ENCODE results near the gene FAR1.
A peak's percentile ranks its signal among the peaks of the same experiment; 100 is the strongest.
"Not testable (repeated sequence)": the region's sequence is repeated elsewhere in the genome, so short reads cannot be mapped to it uniquely, and the experiment has no call there.

The FAR1 gene, protein sequence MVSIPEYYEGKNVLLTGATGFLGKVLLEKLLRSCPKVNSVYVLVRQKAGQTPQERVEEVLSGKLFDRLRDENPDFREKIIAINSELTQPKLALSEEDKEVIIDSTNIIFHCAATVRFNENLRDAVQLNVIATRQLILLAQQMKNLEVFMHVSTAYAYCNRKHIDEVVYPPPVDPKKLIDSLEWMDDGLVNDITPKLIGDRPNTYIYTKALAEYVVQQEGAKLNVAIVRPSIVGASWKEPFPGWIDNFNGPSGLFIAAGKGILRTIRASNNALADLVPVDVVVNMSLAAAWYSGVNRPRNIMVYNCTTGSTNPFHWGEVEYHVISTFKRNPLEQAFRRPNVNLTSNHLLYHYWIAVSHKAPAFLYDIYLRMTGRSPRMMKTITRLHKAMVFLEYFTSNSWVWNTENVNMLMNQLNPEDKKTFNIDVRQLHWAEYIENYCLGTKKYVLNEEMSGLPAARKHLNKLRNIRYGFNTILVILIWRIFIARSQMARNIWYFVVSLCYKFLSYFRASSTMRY

DNA sequence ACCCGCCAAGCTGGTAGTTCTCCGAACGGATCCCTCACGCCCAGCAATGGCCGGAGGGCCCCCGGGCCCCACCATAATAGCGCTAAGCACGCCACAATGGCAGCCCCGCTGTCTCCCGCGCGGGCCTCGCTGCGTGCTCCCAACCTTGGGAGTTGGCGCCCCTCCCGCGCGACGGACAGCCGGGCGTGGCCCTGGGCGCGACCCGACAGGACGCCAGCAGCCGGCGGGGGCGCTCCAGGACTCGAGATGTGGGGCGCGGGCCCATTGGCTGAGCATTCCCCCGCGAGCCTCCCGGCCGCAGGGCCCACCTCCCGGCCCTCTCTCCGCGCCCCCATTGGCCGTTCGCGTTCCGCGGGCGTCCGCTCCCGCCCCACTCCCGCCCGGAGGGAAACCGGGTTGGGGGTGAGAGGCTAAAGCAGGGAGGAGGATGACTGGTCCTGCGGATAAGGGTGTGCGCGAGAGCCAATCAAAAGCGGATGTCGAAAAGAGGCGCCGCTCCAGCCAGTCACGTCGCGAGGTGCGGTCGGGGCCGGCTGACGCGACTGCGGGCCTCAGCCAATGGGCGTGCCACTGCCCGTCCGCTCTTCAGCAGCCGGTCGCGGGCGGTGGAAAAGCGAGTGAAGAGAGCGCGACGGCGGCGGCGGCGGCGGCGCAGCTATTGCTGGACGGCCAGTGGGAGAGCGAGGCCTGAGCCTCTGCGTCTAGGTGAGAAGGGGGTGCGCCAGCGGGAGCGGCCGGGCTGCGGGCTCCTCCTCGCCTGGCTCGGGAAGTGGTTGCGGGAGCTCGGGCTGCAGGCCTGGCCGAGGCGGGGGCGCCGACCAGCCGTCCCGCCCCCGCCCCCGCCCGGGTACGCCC, at the start of gene FAR1:
Gene FAR1 (plus strand): TSS at position 567 of the 855 bp plus-strand sequence. CDS start 26,098 bp downstream, outside the sequence.
- DNase-seq, result peak; percentile 95 to 97 (median 96)

DNA sequence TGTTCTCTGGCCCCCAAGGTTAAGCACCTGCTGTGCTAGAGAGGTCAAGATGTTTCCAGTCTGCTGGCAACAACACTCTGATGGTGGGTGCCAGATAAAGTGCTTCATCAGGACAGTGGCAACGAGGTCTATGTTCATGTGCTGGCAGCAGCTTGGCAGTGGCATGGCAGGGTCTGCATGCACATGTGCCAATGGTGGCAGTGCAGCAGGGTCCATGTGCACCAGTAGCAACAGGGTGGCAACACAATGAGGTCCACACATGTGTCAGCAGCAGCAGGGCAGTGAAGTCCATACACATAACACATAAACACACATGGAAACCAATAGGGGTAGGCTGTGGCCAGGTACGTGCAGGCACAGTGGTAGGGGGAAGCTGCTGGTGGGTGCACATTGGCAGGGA, 48.4 kb upstream of the FAR1 start:
- DNase-seq, result no peak

DNA sequence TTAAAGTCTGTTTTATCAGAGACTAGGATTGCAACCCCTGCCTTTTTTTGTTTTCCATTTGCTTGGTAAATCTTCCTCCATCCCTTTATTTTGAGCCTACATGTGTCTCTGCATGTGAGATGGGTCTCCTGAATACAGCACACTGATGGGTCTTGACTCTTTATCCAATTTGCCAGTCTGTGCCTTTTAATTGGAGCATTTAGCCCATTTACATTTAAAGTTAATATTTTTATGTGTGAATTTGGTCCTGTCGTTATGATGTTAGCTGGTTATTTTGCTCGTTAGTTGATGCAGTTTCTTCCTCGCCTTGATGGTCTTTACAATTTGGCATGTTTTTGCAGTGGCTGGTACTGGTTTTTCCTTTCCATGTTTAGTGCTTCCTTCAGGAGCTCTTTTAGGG, 41.6 kb upstream of the FAR1 start:
- not testable (repeated sequence) for DNase-seq

DNA sequence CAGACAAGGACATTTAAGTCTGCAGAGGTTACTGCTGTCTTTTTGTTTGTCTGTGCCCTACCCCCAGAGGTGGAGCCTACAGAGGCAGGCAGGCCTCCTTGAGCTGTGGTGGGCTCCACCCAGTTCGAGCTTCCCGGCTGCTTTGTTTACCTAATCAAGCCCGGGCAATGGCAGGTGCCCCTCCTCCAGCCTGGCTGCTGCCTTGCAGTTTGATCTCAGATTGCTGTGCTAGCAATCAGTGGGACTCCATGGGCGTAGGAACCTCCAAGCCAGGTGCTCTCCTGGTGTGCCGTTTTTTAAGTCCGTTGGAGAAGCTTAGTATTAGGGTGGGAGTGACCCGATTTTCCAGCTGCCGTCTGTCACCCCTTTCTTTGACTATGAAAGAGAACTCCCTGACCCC, 39.8 kb upstream of the FAR1 start:
- not testable (repeated sequence) for DNase-seq

DNA sequence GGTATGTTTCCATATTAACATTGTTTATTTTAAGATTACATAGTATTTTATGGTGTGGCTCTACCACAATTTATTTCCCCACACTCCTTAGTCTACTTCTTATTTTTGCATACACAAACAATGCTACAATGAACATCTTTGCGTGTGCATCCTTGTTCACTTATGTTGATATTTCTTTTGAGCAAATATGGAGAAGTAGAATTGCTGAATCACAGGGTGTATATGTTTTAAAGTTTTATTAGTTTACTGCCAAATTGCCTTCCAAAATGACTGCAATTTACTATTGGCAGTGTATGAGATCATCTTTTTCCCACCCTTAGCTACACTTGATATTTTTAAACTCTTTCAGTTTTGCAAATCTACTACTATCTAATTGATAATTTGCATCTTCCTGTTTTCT, 38.7 kb upstream of the FAR1 start:
- DNase-seq, result no peak

DNA sequence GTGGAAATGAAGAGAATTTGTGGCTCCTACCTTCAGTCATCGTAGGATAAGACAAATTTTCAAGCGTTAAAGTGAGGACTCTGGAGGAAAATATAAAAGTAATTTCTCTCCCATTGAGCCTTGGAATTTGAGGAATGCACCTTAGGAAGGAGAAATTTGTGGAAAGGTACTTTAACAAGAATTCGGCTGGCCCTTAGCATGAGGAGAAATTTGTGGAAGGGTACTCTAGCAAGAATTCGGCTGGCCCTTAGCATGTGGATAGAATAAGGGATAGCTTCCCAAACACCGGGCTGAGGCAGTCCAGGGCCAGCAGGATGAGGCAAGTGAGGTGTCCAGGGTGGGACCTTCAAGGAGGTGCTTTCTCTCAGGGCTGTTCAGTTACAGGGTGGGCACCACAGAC, 33.2 kb upstream of the FAR1 start:
- DNase-seq, result no peak

DNA sequence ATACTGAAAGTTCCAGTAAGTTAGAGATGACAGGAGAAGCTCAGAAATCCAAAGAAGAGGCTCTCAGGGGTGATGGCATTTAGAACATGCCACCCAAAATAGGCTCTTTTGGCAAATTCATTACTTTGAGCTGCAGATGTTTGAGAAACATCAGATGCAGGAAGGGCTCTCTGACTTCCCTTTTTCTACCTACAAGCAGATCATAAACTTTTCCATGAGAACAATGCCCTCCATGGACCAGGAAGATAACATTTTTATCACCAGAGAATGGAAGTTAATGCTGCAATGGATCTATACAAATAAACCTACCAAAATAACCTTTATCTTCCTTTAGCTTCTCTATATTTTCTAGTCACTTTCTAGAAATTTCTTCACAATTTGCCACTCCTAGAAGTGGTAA, 32.7 kb upstream of the FAR1 start:
- DNase-seq, result no peak

DNA sequence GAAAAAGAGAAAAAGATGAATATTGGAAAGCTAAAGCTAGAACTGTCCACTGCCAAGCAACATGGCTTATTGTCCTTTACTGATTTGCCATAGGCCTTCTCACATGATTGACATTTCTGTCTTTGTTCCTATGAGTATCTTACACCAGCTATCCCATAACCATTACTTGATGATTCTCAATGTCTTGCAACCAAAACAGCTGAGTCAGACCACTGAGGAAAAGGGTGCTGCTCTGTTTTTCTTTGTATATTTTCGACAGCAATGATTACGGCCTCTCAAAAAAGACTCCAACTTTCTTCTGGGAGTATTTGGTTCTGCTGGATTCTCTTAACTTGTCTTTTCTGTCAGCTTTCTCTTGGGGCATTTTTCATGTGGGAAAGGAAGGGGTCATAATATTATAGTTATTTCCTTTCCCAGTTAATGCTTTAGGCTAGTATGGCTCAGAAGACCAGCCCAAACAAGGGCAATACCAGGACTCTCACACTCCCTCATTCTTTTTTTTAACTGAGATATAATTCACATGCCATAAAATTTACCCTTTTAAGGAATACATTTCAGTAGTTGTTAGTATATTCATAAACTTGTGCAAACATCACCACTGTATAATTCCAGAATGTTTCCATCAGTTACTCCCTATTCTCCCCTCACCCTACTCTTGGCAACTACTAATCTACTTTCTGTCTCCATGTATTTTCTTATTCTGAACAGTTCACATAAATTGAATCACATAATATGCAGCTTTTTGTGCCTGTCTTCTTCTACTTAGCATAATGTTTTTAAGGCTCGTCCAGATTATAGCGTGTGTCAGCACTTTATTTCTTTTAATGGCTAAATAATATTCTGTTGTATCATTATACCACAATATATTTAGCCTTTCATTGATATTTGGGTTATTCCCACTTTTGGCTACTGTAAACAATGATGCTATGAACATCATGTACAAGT, 31.1 kb upstream of the FAR1 start:
- DNase-seq, result no peak

DNA sequence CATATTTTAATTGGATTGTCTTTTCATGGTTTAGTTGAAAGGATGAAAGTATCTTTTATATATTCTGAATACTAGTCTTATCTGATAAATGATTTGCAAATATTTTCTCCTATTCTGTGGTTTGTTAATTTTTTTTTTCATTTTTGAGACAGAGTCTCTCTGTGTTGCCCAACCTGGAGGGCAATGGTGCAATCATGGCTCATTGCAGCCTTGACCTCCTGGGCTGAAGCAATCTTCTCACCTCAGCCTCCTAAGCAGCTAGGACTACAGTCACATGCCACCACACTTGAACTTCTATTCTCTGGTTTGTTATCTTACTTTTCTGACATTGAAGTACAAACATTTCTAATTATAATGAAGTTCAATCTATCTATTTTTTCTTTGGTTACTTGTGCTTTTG, 30.0 kb upstream of the FAR1 start:
- no peak for DNase-seq

DNA sequence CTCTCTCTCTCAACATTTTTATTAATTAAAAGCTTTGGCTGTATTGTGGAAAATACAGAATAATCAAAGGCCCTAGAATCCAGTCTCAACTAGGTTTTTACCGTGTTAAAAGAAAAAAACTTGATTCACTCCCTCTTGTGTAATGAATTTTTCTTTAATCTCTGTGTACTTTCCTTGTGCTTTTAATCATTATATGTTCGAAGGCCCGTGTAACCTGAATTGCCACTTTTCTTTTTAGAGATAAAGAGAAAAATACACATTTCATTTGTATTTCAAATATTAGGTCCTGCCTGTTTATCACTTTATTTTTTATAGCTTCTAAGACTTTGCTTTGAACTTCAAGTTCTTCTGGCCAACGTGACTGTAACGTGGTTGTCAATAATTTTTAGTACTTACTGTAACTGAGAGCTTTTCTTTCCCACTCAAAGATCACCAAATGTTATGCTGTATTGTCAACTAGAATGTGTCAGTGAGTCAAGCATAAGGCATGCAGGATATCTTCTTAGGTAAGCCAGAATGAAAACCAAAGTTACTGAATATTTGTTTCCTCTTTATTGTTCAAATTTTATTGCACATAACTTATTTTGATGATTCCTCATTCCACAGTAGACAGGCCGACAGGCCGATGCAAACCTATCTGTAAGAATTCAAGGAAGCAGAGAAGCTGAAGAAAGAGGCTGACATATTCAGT, 23.3 kb upstream of the FAR1 start:
- DNase-seq, result no peak

DNA sequence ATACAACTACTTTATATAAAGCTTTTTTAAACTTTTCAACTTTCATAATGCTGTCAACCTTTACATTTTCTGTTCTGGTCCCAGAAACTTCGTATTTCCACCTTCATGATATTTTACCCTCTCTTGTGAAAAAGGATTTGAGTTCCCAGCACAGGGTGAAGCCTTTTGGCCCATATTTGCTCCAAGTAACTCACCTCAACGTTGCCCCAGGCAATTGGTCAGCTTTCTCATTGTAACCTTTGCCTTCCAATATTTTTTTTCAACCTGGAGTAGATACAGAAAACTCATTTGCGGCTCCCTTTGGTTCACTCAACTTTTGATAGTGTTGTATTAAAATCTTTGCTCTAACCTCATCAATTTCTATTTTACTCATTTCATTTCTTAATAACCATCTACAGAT, 21.1 kb upstream of the FAR1 start:
- no peak for DNase-seq

DNA sequence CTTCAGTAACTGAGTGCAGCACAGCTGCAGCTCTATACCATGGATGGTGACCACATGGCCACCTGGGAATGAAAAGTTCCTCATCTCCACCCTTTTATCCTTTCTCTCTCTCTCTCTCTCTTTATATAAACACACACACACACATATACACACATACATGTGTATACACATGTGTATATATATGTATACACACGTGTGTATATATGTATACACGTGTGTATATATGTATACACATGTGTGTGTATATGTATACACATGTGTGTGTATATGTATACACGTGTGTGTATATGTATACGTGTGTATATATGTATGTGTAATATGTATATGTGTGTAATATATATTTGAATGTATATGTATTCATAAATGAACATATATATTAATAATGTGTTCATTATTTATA, 18.8 kb upstream of the FAR1 start:
- DNase-seq, result no peak

DNA sequence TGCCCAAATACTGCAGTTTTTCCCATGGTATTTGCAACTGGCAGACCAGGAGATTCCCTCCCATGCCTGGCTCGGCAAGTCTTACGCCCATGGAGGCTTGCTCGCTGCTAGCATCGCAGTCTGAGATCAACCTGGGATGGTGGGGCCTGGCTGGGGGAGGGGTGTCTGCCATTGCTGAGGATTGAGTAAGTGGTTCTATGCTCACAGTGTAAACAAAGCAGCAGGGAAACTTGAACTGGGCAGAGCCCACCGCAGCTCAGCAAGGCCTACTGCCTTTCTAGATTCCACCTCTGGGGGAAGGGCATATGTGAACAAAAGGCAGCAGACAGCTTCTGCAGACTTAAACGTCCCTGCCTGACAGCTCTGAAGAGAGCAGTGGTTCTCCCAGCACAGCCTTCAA, 17.0 kb upstream of the FAR1 start:
- DNase-seq, result not testable (repeated sequence)

DNA sequence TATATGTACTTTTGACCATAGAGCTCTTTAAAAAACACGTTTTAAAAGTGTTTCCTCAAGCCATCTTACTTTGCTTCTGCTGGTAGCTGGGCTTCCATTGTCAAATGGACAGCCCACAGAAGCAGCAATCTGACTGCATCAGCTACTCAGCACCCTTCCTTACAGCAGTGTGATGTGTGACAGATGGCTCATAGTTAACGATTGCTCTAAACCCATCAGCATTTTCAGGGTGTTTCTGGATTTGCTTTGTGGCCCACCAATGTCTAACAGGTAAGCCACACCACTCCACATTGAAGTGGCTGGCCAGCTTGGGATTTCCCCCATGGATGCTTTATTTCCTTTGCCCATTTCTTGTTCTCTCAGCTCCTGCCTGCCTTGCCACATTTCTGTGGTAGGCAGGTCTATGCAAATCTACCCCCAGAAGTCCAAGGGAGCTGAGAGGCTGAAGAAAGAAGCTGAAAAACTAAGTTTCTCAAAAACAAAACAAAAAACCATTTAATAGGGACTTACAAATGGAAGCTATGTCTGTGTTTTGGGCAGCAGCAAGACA, 7.3 kb upstream of the FAR1 start:
- no peak for DNase-seq

DNA sequence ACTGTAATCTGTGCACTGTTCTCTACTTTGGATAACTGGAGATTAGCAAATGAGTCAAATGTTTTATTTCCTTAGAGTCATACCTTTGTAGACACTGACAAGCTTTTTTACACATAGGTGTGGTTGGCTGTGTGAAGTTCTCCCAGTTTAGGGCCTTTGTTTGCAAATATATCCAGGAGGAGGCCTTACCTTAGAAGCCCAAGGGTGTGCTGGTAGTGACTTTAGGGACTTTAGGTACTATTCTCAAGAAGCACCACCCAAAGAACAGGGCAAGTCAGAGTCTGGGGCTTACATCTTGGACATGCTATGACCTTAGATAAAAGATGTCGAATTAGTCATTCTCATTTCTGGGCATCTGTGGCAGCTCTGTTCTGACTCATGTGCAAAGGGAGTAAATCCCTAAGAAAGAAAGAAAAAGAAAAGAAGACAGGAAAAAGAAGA, 4.8 kb upstream of the FAR1 start:
- DNase-seq, result no peak

DNA sequence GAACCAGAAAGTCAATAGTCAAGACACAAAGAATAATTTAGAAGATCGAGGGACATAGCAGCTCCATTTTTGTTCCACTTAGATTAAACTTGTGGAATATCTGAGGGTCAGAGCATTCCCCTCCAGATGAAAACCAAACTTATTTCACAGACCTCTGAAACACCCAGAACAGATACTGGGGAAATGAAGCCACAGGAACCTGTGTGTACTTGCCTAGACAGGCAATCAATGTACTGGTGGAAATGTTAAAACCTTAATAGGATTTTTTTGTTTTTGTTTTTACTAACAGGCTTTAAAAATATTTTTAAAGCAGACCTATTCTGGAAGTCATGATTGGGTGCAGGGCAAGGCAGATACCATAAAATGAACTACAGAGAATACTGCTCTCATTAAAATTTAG, 4.1 kb upstream of the FAR1 start:
- DNase-seq, result no peak

DNA sequence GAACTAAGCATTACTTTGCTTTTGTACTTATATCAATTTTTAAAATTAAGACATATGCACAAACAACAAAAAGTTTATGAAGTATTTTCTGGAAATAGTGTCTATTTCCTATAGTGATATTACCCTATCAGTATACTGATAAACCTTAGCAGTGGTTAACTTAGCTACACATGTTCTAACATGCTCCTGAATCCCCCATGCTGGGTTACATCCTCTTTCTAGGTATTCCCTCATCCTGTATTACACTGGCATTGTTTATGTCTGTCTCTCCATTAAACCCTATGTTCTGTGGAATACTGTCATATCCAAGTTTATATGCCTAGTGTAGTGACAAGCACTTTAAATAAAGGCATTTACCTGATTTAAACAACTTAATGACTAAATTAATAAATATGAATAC, 1.8 kb upstream of the FAR1 start:
- DNase-seq, result no peak

DNA sequence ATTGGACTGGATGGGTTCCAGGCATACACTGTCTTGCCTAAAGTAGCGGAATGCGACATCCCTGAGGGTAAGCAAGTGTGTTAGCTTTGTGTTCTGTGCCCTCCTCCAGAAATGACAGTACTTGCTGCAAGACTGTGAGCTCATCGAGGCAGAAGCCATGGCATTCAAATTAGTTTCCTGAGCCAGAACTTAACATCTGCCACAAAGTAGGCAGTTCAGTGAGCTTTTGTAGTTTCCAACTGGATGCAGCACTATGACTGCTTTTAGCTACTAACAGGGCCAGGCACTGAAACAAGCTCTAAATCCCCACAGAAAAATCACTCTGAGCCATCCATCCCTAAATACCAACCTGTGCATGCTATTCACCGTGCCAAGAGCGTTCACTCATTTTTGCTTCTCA, 1.2 kb upstream of the FAR1 start:
- no peak for DNase-seq

DNA sequence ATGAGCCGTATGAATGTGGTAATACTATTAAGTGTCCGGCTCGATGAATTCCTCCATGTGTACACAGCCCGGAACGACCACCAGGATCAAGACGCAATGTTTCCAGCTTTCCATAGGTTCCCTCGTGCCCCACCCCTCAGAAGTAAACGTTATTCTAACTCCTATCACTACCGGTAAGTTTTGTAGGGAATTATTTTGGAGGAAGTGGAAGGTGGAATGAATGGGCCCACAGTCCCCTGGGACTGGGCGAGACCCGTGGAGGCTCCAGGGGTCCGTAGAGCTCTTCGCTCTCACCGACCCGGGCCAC, 720 bp upstream of the FAR1 start:
- DNase-seq, result no peak

DNA sequence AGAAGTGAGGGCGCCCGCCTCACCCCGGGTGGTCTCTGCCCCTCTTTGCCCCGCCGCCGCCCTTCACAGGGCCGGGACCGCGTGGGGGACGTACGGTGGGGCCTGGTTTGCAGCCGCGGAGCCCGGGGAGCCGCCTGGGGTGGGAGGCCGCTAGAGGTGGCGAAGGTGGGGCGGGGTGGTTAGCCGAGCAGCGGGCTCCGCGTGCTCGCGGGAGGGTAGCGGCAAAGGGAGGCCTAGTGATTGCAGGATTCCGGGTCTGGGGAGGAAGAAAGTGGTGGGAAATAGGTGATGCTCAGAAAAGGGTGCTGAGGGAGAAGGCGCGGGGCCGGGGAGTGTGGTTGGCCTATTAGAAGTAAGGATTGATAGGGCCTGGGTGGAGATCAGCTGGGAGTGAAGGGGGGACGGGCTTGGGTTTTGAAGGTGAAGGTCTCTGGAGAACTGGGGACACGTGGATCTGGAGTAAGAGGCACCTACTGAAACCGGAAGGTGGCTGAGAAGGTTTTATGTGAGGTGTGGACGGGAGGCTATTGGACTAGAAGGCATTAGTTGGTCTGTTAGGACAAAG, 571 bp downstream of the FAR1 start:
- peak; percentile 27 to 37 (median 30) for DNase-seq

Measured in activated CD4-positive, CD25-positive, alpha-beta regulatory T cell (primary cell).